ENCODE results near the gene SIPA1L3. TPM values are rescaled to one million over a fixed set of nuclear protein-coding genes. Genes with fewer than 3 reads are reported as not detected.

The SIPA1L3 gene
- total RNA-seq, 6 experiments from 2014 or later: 9.1 to 20.4 (median 14.9) TPM

- intact Hi-C loops (cut with DNase I): no loop called here
- Histone ChIP-seq H3K27me3 (no peaks in the 10 kb centered on the region), H3K9me3 (no peaks in the 10 kb centered on the region), H3K4me3 (no peak overlapping the region), H3K36me3 (no peaks in the 10 kb centered on the region), H3K27ac (no peak overlapping the region), H3K4me1 (no peaks in the 10 kb centered on the region)
- DNase-seq (no peak), ATAC-seq (no peak)
- 75% methylated on average over 5 of the region's 6 CpGs for WGBS (ENCODE audit: insufficient coverage, low coverage, low lambda C conversion rate, missing lambda C conversion rate)
- no peak for TF ChIP-seq POLR2A (IDR thresholded peaks at IDR 0.05)
- TF ChIP-seq, protein P1, sequence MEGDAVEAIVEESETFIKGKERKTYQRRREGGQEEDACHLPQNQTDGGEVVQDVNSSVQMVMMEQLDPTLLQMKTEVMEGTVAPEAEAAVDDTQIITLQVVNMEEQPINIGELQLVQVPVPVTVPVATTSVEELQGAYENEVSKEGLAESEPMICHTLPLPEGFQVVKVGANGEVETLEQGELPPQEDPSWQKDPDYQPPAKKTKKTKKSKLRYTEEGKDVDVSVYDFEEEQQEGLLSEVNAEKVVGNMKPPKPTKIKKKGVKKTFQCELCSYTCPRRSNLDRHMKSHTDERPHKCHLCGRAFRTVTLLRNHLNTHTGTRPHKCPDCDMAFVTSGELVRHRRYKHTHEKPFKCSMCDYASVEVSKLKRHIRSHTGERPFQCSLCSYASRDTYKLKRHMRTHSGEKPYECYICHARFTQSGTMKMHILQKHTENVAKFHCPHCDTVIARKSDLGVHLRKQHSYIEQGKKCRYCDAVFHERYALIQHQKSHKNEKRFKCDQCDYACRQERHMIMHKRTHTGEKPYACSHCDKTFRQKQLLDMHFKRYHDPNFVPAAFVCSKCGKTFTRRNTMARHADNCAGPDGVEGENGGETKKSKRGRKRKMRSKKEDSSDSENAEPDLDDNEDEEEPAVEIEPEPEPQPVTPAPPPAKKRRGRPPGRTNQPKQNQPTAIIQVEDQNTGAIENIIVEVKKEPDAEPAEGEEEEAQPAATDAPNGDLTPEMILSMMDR (IDR thresholded peaks at IDR 0.05): no peak
Observed at GRCh38 chr19:38015216-38015615, 108.2 kb downstream of the SIPA1L3 start.

DNA sequence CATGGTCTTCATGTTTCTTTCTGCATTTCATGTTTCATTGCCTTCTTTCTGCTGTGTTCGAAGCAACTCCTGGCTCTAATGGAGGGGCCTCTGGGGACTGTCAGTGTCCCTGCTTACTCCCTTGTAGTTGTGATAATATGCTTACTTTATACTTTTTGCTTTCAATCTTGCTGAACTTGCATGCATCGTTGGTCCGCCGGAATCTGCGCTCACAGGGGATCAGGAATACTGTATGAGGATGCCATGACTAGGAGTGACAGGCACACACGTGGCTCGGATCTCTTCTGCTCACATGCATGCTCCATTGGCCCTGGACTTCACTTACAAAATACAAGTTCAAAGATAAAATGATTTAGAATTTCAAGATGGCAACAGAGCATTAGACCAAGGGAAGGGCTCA is 108.8 kb downstream of the SIPA1L3 start:
- Histone ChIP-seq H3K4me1 (no peaks in the 10 kb centered on the region), H3K36me3 (no peaks in the 10 kb centered on the region), H3K4me3 (no peak overlapping the region), H3K27ac (no peak overlapping the region), H3K9me3 (no peaks in the 10 kb centered on the region), H3K27me3 (no peaks in the 10 kb centered on the region)
- TF ChIP-seq, protein P1 (IDR thresholded peaks at IDR 0.05): no peak
- TF ChIP-seq POLR2A (IDR thresholded peaks at IDR 0.05): no peak
- intact Hi-C loops (cut with DNase I): no loop called here
- 96% methylated on average over 7 of the region's 7 CpGs for WGBS (ENCODE audit: insufficient coverage, low coverage, low lambda C conversion rate, missing lambda C conversion rate)
- no peak for ATAC-seq
- DNase-seq: no peak

DNA sequence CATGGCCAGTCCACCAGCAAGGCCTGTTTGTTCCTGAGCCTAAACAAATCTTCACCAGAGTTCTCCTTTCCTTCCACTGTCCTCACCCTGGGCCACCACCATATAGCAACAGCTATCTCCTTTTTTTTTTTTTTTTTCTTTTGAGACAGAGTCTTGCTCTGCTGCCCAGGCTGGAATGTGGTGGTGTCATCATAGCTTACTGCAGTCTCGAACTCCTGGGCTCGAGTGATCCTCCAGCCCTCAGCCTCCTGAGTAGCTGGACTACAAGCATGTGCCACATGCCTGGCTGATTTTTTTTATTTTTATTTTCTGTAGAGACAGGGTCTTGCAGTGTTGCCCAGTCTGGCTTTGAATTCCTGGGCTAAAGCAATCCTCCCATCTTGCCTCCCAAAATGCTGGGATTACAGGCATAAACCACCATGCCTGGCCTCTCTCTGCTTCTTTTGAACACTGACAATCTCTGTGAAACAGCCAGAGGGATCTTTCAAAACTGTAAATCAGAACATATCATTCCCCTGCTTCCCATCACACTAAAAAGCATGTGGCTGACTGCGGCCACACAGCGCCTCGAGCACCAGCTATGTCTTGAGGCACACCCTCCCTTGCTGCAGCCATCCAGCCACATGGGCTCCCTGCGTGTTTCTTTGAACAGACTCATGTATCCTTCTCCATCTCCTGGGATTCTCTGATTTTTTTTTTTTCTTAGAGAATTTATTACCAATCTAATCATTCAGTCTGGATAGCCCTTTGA is 110.6 kb downstream of the SIPA1L3 start:
- no peak for TF ChIP-seq POLR2A (IDR thresholded peaks at IDR 0.05)
- TF ChIP-seq, protein P1 (IDR thresholded peaks at IDR 0.05): no peak
- H3K27me3 ChIP-seq: no peaks in the 10 kb centered on the region
- H3K27ac ChIP-seq: no peak overlapping the region
- 97% methylated on average over 6 of the region's 6 CpGs for WGBS (ENCODE audit: insufficient coverage, low coverage, low lambda C conversion rate, missing lambda C conversion rate)
- H3K4me1 ChIP-seq: peaks cover 0 to under 1% (median 0%) of the 10 kb centered on the region in 4 donors
- DNase-seq (no peak), ATAC-seq (no peak)
- no peak overlapping the region for H3K4me3 ChIP-seq
- no peaks in the 10 kb centered on the region for H3K9me3 ChIP-seq
- intact Hi-C loops (cut with DNase I): no loop called here
- H3K36me3 ChIP-seq: no peaks in the 10 kb centered on the region

- ATAC-seq: no peak
- peaks cover 0 to 5% (median 0%) of the 10 kb centered on the region in 4 donors for H3K4me1 ChIP-seq
- DNase-seq: no peak
- no peak overlapping the region for H3K4me3 ChIP-seq
- intact Hi-C loops (cut with DNase I): no loop called here
- WGBS (ENCODE audit: insufficient coverage, low coverage, low lambda C conversion rate, missing lambda C conversion rate): 88% methylated on average over 5 of the region's 5 CpGs
- no peaks in the 10 kb centered on the region for H3K27me3 ChIP-seq
- H3K36me3 ChIP-seq: no peaks in the 10 kb centered on the region
- no peaks in the 10 kb centered on the region for H3K9me3 ChIP-seq
- H3K27ac ChIP-seq: no peak overlapping the region
- TF ChIP-seq, protein P1 (IDR thresholded peaks at IDR 0.05): no peak
- no peak for TF ChIP-seq POLR2A (IDR thresholded peaks at IDR 0.05)
Observed at GRCh38 chr19:38018694-38019395, 111.8 kb downstream of the SIPA1L3 start.
